Body of pancreas (tissue), 4 donors: ENCODE data around the gene POM121L2. TPM values are rescaled to one million over a fixed set of nuclear protein-coding genes. Genes with fewer than 3 reads are reported as not detected.

Source experiments
- ATAC-seq: fragments of 150-250 bp; one replicate; pipeline ENCODE4 v1.9.1; 2016
- DNase-seq, 4 donors: peaks; one replicate each; pipeline ENCODE4 v3.0.0-alpha.2; 2019
- H3K27ac ChIP-seq, 4 donors: fragments of 200-600 bp; sonication (generic); 1 replicate in 3 of 4; 2 replicates in 1 of 4; pipeline versions ENCODE4 v1.5.1 to v1.6.1; 2016 to 2019; ENCODE audit warnings: mild to moderate bottlenecking in 1 of 4, mixed read lengths in 1 of 4, moderate library complexity in 1 of 4
- H3K27me3 ChIP-seq, 2 donors: fragments of 200-600 bp; sonication (generic); one replicate each; pipeline ENCODE4 v1.6.0; 2016; ENCODE audit warnings: mild to moderate bottlenecking in 1 of 2
- H3K36me3 ChIP-seq, 2 donors: fragments of 200-600 bp; sonication (generic); replicated peaks in 1 of 2; 2 replicates each; pipeline ENCODE4 v1.5.1; 2016; ENCODE audit warnings: low read depth in 2 of 2; ENCODE audit not compliant: insufficient read depth in 1 of 2
- H3K4me1 ChIP-seq: fragments of 200-600 bp; sonication (generic); one replicate; pipeline ENCODE4 v1.6.0; 2016
- H3K4me3 ChIP-seq, 2 donors: fragments of 200-600 bp; sonication (generic); 1 replicate in 1 of 2; 2 replicates in 1 of 2; pipeline ENCODE4 v1.5.1; 2016 to 2019
- H3K9me3 ChIP-seq, 3 donors: fragments of 200-600 bp; sonication (generic); 1 replicate in 2 of 3; 2 replicates in 1 of 3; pipeline ENCODE4 v1.5.1; 2016
- CTCF ChIP-seq, 7 experiments: fragments of 450-650 bp in 4 of 7; fragments of 200-600 bp in 3 of 7; sonication (generic) in 3 of 7; IDR thresholded peaks; one replicate each; pipeline ENCODE4 v1.5.1; 2016 to 2019; ENCODE audit warnings: antibody characterized with exemption in 7 of 7
- POLR2A ChIP-seq, 3 donors: fragments of 450-650 bp; IDR thresholded peaks; one replicate each; pipeline ENCODE4 v1.6.1; 2016; ENCODE audit warnings: antibody characterized with exemption in 3 of 3, mild to moderate bottlenecking in 2 of 3
- WGBS, 2 donors: methylation state at CpG; one replicate each; pipeline ENCODE4 v1.1.5; 2017; 5-methylcytosine and 5-hydroxymethylcytosine counted together
- intact Hi-C: fragments of 100-400 bp; cut with DNase I; formaldehyde crosslinking; loops from one replicate; pipeline ENCODE4 v1.15.1; 2023
- total RNA-seq, 2 donors: library from RNA; depleted of rRNA; stranded (reverse); fragments of >200 nt; gene quantifications; one replicate each; pipeline ENCODE4 v1.1.0, GENCODE V29; 2016

POM121L2 gene
- total RNA-seq, result not detected

GRCh38 chr6:27312146-27312949 lies at the start of gene POM121L2:
Gene POM121L2, minus strand, starts transcription at chr6:27312273. Its CDS starts 103 bp downstream, at chr6:27312170.
- Histone ChIP-seq H3K27me3 (peaks cover 0 to 13% of the 10 kb centered on the region in 2 donors), H3K4me1 (peaks cover 14% of the 10 kb centered on the region), H3K9me3 (no peaks in the 10 kb centered on the region), H3K4me3 (peak within 1 kb of the TSS; percentile 8 to 51), H3K36me3 (no peaks in the 10 kb centered on the region), H3K27ac (no peak within 1 kb of the TSS)
- TF ChIP-seq POLR2A (IDR thresholded peaks at IDR 0.05) (peak in 2 of 3 donors; percentile 25 to 38), CTCF (IDR thresholded peaks at IDR 0.05) (peak; percentile 52 to 85 (median 78))
- DNase-seq (peak; percentile 81 to 87 (median 85)), ATAC-seq (peak; percentile 91)
- intact Hi-C loops, result no loop called here
- WGBS, 2 donors, result 1% methylated on average over 38 to 64 of the region's 64 CpGs

GRCh38 chr6:27359231-27359630 lies 47.2 kb upstream of the POM121L2 start:
- no peaks in the 10 kb centered on the region for H3K27me3 ChIP-seq
- TF ChIP-seq CTCF (IDR thresholded peaks at IDR 0.05), result no peak
- no peak for TF ChIP-seq POLR2A (IDR thresholded peaks at IDR 0.05)
- no peak overlapping the region for H3K4me3 ChIP-seq
- ATAC-seq (no peak), DNase-seq (no peak)
- intact Hi-C loops, result no loop called here
- H3K27ac ChIP-seq, result no peak overlapping the region
- no peaks in the 10 kb centered on the region for H3K4me1 ChIP-seq
- 88 to 100% methylated on average over 1 of the region's 1 CpG for WGBS, 2 donors
- H3K36me3 ChIP-seq, result peaks cover 4 to 6% of the 10 kb centered on the region in 2 donors
- H3K9me3 ChIP-seq, result peaks cover 0 to 20% (median 0%) of the 10 kb centered on the region in 3 donors

GRCh38 chr6:27358786-27359185 lies 46.7 kb upstream of the POM121L2 start:
- no peaks in the 10 kb centered on the region for H3K27me3 ChIP-seq
- no peak for ATAC-seq
- H3K4me1 ChIP-seq, result no peaks in the 10 kb centered on the region
- 59 to 64% methylated on average over 2 of the region's 2 CpGs for WGBS, 2 donors
- H3K27ac ChIP-seq, result no peak overlapping the region
- TF ChIP-seq POLR2A (IDR thresholded peaks at IDR 0.05), result no peak
- no peak for TF ChIP-seq CTCF (IDR thresholded peaks at IDR 0.05)
- intact Hi-C loops, result no loop called here
- DNase-seq, result no peak
- no peak overlapping the region for H3K4me3 ChIP-seq
- H3K9me3 ChIP-seq, result peaks cover 0 to 20% (median 0%) of the 10 kb centered on the region in 3 donors
- H3K36me3 ChIP-seq, result peaks cover 4 to 6% of the 10 kb centered on the region in 2 donors

- no peaks in the 10 kb centered on the region for H3K27me3 ChIP-seq
- intact Hi-C loops, result no loop called here
- H3K27ac ChIP-seq, result no peak overlapping the region
- H3K4me1 ChIP-seq, result no peaks in the 10 kb centered on the region
- no peaks in the 10 kb centered on the region for H3K36me3 ChIP-seq
- DNase-seq (no peak), ATAC-seq (no peak)
- 79 to 84% methylated on average over 4 of the region's 4 CpGs for WGBS, 2 donors
- TF ChIP-seq POLR2A (IDR thresholded peaks at IDR 0.05), result no peak
- no peak for TF ChIP-seq CTCF (IDR thresholded peaks at IDR 0.05)
- H3K9me3 ChIP-seq, result no peaks in the 10 kb centered on the region
- no peak overlapping the region for H3K4me3 ChIP-seq
Observed at GRCh38 chr6:27352850-27353249, 40.8 kb upstream of the POM121L2 start.
